Brain microvascular endothelial cell (primary cell): ENCODE measurements around the gene C9orf50.

ENCODE experiments used
- DNase-seq: peaks from one replicate; pipeline ENCODE4 v3.0.0-alpha.2; 2020
- H3K27ac ChIP-seq: fragments of 250-450 bp; sonication (Bioruptor Pico); 2 replicates; pipeline ENCODE4 v1.5.1; 2020; ENCODE audit warnings: mild to moderate bottlenecking, moderate library complexity
- H3K27me3 ChIP-seq: fragments of 250-450 bp; sonication (Bioruptor Pico); replicated peaks from 2 replicates; pipeline ENCODE4 v1.5.1; 2020; ENCODE audit warnings: mild to moderate bottlenecking
- H3K36me3 ChIP-seq: fragments of 250-450 bp; sonication (Bioruptor Pico); replicated peaks from 2 replicates; pipeline ENCODE4 v1.5.1; 2020; ENCODE audit warnings: mild to moderate bottlenecking
- H3K4me3 ChIP-seq: 2 replicates; pipeline ENCODE4 v1.5.1; 2011; ENCODE audit warnings: low read depth, mild to moderate bottlenecking, control low read depth, low read length, moderate library complexity
- in situ Hi-C: cut with HindIII; loops from 2 replicates; pipeline ENCODE4 v1.10.0; 2017; ENCODE audit warnings: low sequenced_read_pairs, low pct_ligation_motif_present
- TF ChIP-seq, protein P1 (sequence below): IDR thresholded peaks from 2 replicates; pipeline ENCODE4 v1.5.1; 2011; ENCODE audit warnings: low read depth, mild to moderate bottlenecking, moderate library complexity, low read length, control low read depth, inconsistent platforms; ENCODE audit errors: missing control alignments

C9orf50 gene

DNA sequence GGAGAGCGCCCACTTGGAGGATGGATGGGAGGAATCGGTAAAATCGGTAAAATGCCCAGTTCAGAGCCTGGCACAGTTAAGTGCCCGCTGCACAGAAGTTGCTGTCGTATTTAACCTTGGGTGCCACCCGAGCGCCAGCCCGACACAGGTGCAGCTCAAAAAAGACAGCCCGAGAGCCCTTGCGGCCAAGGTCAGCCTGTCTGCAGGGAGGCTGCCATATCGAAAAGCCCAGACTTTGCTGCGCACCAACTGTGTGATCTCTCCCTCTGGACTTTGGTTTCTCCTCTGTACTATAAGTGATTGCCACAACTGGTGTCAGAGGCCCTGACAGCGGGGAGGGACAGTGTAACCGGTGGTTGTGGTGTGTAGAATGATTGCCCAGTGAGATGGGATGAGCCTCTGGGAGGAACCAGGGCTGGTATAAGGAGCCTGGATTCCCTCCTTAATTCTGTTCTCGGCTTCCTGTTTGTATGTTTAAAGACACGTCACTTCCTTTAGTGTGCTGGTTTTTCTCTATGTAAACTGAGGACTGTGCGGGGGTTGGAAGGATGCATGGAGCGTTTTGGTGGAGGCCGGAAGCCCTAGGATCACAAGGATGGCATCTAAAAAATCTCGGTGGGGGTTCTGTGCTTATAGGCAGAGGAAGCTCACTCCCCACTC, 5.9 kb upstream of the C9orf50 start:
- H3K27ac ChIP-seq, result peak overlapping the region; percentile 93
- no peaks in the 10 kb centered on the region for H3K27me3 ChIP-seq
- peak overlapping the region; percentile 85 for H3K4me3 ChIP-seq
- H3K36me3 ChIP-seq, result peaks cover 2% of the 10 kb centered on the region
- peak; percentile 80 for DNase-seq
- in situ Hi-C loops, result loop anchor here (10.0 kb wide), 1 partner anchor 492 kb away; no protein-coding TSS in a partner anchor
- TF ChIP-seq, protein P1, sequence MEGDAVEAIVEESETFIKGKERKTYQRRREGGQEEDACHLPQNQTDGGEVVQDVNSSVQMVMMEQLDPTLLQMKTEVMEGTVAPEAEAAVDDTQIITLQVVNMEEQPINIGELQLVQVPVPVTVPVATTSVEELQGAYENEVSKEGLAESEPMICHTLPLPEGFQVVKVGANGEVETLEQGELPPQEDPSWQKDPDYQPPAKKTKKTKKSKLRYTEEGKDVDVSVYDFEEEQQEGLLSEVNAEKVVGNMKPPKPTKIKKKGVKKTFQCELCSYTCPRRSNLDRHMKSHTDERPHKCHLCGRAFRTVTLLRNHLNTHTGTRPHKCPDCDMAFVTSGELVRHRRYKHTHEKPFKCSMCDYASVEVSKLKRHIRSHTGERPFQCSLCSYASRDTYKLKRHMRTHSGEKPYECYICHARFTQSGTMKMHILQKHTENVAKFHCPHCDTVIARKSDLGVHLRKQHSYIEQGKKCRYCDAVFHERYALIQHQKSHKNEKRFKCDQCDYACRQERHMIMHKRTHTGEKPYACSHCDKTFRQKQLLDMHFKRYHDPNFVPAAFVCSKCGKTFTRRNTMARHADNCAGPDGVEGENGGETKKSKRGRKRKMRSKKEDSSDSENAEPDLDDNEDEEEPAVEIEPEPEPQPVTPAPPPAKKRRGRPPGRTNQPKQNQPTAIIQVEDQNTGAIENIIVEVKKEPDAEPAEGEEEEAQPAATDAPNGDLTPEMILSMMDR, result no peak

DNA sequence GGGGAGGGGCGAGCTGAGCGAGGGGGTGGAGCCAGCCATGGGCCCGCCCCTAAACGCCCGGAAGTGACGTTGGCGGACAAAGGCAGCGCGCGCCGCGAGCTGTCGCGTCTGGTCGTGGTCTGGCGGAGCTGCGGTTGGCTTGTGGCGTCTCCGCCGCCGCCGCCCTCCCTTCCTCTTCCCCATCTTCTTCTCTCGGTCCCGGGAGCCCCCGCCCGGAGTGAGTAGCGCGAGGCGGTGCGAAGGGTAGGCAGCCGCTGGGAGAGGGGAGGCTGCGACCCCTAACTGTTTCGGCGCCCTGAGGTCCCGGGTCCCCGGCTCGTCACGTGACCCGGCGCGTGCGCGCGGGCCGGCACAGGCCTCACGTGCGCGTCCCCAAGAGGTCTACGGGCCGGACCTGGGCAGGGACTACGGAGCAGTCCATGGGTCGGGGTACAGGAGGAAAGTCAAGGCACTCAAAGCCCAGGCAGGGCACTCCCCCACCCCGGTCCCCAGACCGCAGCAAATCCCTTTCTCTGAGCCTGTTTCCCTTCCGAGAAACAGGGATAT, 5.3 kb upstream of the C9orf50 start, which contains the start of gene NTMT1:
TSS of gene NTMT1 (plus strand) at position 85 of the 546 bp plus-strand sequence. CDS start 6,541 bp downstream, outside the sequence.
- Histone ChIP-seq H3K27ac (peak within 1 kb of the TSS; percentile 93), H3K36me3 (peaks cover 2% of the 10 kb centered on the region), H3K27me3 (no peaks in the 10 kb centered on the region), H3K4me3 (peak within 1 kb of the TSS; percentile 85)
- in situ Hi-C loops, result loop anchor here (10.0 kb wide), 1 partner anchor 491 kb away; no protein-coding TSS in a partner anchor
- DNase-seq, result peak; percentile 73
- TF ChIP-seq, protein P1, result no peak

DNA sequence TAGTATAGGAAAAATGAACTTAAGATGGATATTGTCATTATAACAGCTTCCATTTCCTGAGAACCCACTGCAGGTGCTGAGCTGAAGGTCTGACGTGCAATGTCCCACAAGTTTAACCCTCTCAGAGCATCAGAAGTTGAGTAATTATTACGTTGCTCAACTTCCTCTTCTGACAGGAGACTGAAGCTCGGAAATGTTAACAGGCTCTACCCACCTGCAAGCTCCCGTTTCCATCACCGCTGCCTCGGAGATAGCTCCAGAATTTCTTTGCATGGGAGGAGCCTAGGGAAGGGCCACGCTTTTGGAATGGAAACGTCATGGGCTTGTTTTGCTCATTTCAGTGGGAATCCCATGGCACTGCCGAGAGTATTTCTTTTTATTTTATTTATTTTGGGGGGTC, 4.0 kb upstream of the C9orf50 start:
- H3K4me3 ChIP-seq, result no peak overlapping the region
- no peak for DNase-seq
- H3K27ac ChIP-seq, result no peak overlapping the region

DNA sequence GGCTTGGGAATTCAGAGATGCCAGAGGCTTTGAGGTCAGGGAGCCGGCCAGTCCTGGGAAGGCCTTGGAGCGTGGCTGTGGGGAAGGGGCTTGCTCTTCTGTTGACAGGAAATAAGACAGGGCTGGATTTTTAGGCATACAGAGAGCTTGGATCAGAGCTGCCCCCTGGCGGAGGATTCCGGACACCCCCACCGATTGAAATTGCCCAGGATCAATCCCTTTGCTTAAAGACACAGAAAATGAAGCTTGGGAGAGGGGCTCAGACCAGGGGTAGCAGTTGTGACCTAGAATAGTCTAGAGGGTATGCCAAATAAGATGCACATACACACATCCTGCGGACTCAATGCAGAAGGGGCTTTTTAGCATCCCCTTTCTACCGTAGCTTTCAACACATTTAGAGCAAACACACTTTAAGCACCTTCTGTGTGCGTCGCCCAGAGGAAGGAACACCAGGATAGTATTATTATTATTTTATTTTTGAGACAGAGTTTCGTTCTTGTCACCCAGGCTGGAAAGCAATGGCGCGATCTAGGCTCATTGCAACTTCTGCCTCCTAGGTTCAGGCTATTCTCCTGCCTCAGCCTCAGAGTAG, 3.4 kb upstream of the C9orf50 start:
- peak; percentile 57 for DNase-seq

More for the DNA sequence above, 4.0 kb upstream of the C9orf50 start:
- TF ChIP-seq, protein P1, result no peak
- Histone ChIP-seq H3K27me3 (no peaks in the 10 kb centered on the region), H3K36me3 (peaks cover 1% of the 10 kb centered on the region)
- in situ Hi-C loops, result loop anchor here (10.0 to 25.0 kb wide), 2 partner anchors 288 to 490 kb away; no protein-coding TSS in a partner anchor

DNA sequence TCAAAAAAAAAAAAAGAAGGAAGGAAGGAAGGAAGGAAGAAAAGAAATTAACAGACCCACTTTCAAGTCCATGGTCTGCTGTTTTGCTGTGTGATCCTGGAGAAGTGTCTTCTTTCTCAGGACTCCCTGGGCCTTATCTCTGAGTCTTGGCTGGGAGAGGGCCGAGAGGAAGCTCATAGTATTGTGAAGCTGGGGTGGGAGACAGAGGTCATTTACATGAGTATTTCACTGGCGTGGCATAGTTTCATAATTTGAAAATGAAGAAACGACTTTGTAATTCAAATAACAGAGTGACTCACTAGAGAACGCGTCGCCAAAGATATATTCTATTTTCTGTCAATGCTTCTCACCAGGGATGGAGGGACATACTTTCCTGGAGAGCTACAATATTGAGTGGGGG, 2.4 kb upstream of the C9orf50 start:
- TF ChIP-seq, protein P1, result no peak
- no peak overlapping the region for H3K4me3 ChIP-seq
- peak overlapping the region; percentile 42 for H3K27ac ChIP-seq
- no peaks in the 10 kb centered on the region for H3K27me3 ChIP-seq
- DNase-seq, result peak; percentile 79
- no peaks in the 10 kb centered on the region for H3K36me3 ChIP-seq
- in situ Hi-C loops, result loop anchor here (10.0 to 25.0 kb wide), 2 partner anchors 286 to 489 kb away; no protein-coding TSS in a partner anchor

More for the DNA sequence above, 3.4 kb upstream of the C9orf50 start:
- Histone ChIP-seq H3K27ac (peak overlapping the region; percentile 42), H3K27me3 (no peaks in the 10 kb centered on the region), H3K36me3 (no peaks in the 10 kb centered on the region), H3K4me3 (no peak overlapping the region)
- in situ Hi-C loops, result loop anchor here (10.0 to 25.0 kb wide), 2 partner anchors 287 to 489 kb away; no protein-coding TSS in a partner anchor
- TF ChIP-seq, protein P1, result peak; percentile 91
